ENCODE measurements around the gene CD300LB.
"Not testable (repeated sequence)": the region's sequence is repeated elsewhere in the genome, so short reads cannot be mapped to it uniquely, and the experiment has no call there.

Gene CD300LB

GRCh38 chr17:74531231-74531761, at the start of gene CD300LB:
CD300LB (minus strand) TSS chr17:74531475; CDS start chr17:74531350, 125 bp downstream.
- H3K4me1 Mint-ChIP-seq: peaks cover 13% of the 10 kb centered on the region
- peaks cover 35% of the 10 kb centered on the region for H3K27me3 Mint-ChIP-seq
- no peak for ATAC-seq
- peak in 1 of 2 donors; percentile 5 for DNase-seq
- H3K27ac Mint-ChIP-seq: no peak within 1 kb of the TSS
- peak within 1 kb of the TSS in 1 of 2 donors; percentile 1 for H3K4me3 Mint-ChIP-seq
- H3K9me3 Mint-ChIP-seq: no peaks in the 10 kb centered on the region

- no peaks in the 10 kb centered on the region for H3K27me3 Mint-ChIP-seq
- ATAC-seq (no peak), DNase-seq (no peak)
- H3K9me3 Mint-ChIP-seq: peaks cover 8 to 19% of the 10 kb centered on the region in 2 donors
- H3K27ac Mint-ChIP-seq: peak overlapping the region in 1 of 2 donors; percentile 69
- no peak overlapping the region for H3K4me3 Mint-ChIP-seq
- peaks cover 20% of the 10 kb centered on the region for H3K4me1 Mint-ChIP-seq
These were observed 48.6 kb upstream of the CD300LB start for GRCh38 chr17:74579900-74580299.

- DNase-seq (no peak), ATAC-seq (no peak)
- Mint-ChIP-seq H3K9me3 (peaks cover 8 to 19% of the 10 kb centered on the region in 2 donors), H3K27me3 (peaks cover 6% of the 10 kb centered on the region), H3K27ac (no peak overlapping the region), H3K4me3 (no peak overlapping the region), H3K4me1 (peaks cover 20% of the 10 kb centered on the region)
These were observed 47.7 kb upstream of the CD300LB start for GRCh38 chr17:74578979-74579378.

- H3K4me1 Mint-ChIP-seq: peaks cover 7% of the 10 kb centered on the region
- peaks cover 0 to 7% of the 10 kb centered on the region in 2 donors for H3K9me3 Mint-ChIP-seq
These were observed 43.3 kb upstream of the CD300LB start for GRCh38 chr17:74574489-74575142.

GRCh38 chr17:74573635-74574034, 42.4 kb upstream of the CD300LB start:
- peaks cover 25% of the 10 kb centered on the region for H3K27me3 Mint-ChIP-seq
- not testable (repeated sequence) for ATAC-seq, H3K9me3 Mint-ChIP-seq, H3K27ac Mint-ChIP-seq, DNase-seq, H3K4me1 Mint-ChIP-seq, H3K4me3 Mint-ChIP-seq

More at GRCh38 chr17:74574489-74575142, 43.3 kb upstream of the CD300LB start:
- DNase-seq (no peak), ATAC-seq (no peak)
- Mint-ChIP-seq H3K27me3 (peaks cover 16% of the 10 kb centered on the region), H3K27ac (no peak overlapping the region), H3K4me3 (no peak overlapping the region)

- DNase-seq (no peak), ATAC-seq (no peak)
- H3K27me3 Mint-ChIP-seq: peaks cover 30% of the 10 kb centered on the region
- peaks cover 9% of the 10 kb centered on the region for H3K4me1 Mint-ChIP-seq
- H3K4me3 Mint-ChIP-seq: no peak overlapping the region
- H3K9me3 Mint-ChIP-seq: no peaks in the 10 kb centered on the region
- no peak overlapping the region for H3K27ac Mint-ChIP-seq
These were observed 41.9 kb upstream of the CD300LB start for GRCh38 chr17:74573169-74573568.

- DNase-seq (no peak), ATAC-seq (no peak)
- peaks cover 41% of the 10 kb centered on the region for H3K27me3 Mint-ChIP-seq
- H3K27ac Mint-ChIP-seq: no peak overlapping the region
- no peak overlapping the region for H3K4me3 Mint-ChIP-seq
- no peaks in the 10 kb centered on the region for H3K9me3 Mint-ChIP-seq
- peaks cover 9% of the 10 kb centered on the region for H3K4me1 Mint-ChIP-seq
These were observed 40.5 kb upstream of the CD300LB start for GRCh38 chr17:74571621-74572270.

- ATAC-seq: peak; percentile 66
- Mint-ChIP-seq H3K27me3 (peaks cover 39% of the 10 kb centered on the region), H3K27ac (no peak overlapping the region), H3K9me3 (no peaks in the 10 kb centered on the region), H3K4me3 (no peak overlapping the region), H3K4me1 (peaks cover 9% of the 10 kb centered on the region)
- peak in 1 of 2 donors; percentile 18 for DNase-seq
These were observed 38.0 kb upstream of the CD300LB start for GRCh38 chr17:74569020-74570003.

GRCh38 chr17:74568106-74568873, 37.0 kb upstream of the CD300LB start:
- peaks cover 34% of the 10 kb centered on the region for H3K27me3 Mint-ChIP-seq
- ATAC-seq (no peak), DNase-seq (no peak)
- H3K27ac Mint-ChIP-seq: no peak overlapping the region
- no peak overlapping the region for H3K4me3 Mint-ChIP-seq
- H3K4me1 Mint-ChIP-seq: peaks cover 9% of the 10 kb centered on the region
- H3K9me3 Mint-ChIP-seq: no peaks in the 10 kb centered on the region

GRCh38 chr17:74567397-74567796, 36.1 kb upstream of the CD300LB start, which contains the start of gene CD300H:
CD300H (minus strand) TSS chr17:74567509.
- DNase-seq (no peak), ATAC-seq (no peak)
- Mint-ChIP-seq H3K27me3 (peaks cover 34% of the 10 kb centered on the region), H3K4me1 (peaks cover 9% of the 10 kb centered on the region), H3K27ac (no peak within 1 kb of the TSS), H3K9me3 (no peaks in the 10 kb centered on the region), H3K4me3 (no peak within 1 kb of the TSS)

GRCh38 chr17:74566132-74566753, 35.0 kb upstream of the CD300LB start:
- no peak overlapping the region for H3K27ac Mint-ChIP-seq
- no peaks in the 10 kb centered on the region for H3K9me3 Mint-ChIP-seq
- no peak overlapping the region for H3K4me3 Mint-ChIP-seq
- ATAC-seq (peak; percentile 47), DNase-seq (peak in 1 of 2 donors; percentile 32)
- peaks cover 16% of the 10 kb centered on the region for H3K4me1 Mint-ChIP-seq
- H3K27me3 Mint-ChIP-seq: peaks cover 34% of the 10 kb centered on the region

- DNase-seq (no peak), ATAC-seq (no peak)
- peak overlapping the region in 1 of 2 donors; percentile 16 for H3K27ac Mint-ChIP-seq
- peaks cover 27% of the 10 kb centered on the region for H3K27me3 Mint-ChIP-seq
- no peak overlapping the region for H3K4me3 Mint-ChIP-seq
- no peaks in the 10 kb centered on the region for H3K9me3 Mint-ChIP-seq
- H3K4me1 Mint-ChIP-seq: peaks cover 18% of the 10 kb centered on the region
These were observed 33.9 kb upstream of the CD300LB start for GRCh38 chr17:74565126-74565525.

- Mint-ChIP-seq H3K4me1 (peaks cover 19% of the 10 kb centered on the region), H3K4me3 (no peak overlapping the region), H3K9me3 (no peaks in the 10 kb centered on the region), H3K27ac (peak overlapping the region in 1 of 2 donors; percentile 6), H3K27me3 (peaks cover 13% of the 10 kb centered on the region)
- no peak for ATAC-seq
- no peak for DNase-seq
These were observed 32.1 kb upstream of the CD300LB start for GRCh38 chr17:74563358-74563757.

- Mint-ChIP-seq H3K9me3 (peaks cover 0 to 1% of the 10 kb centered on the region in 2 donors), H3K27ac (no peak overlapping the region), H3K4me3 (no peak overlapping the region), H3K4me1 (peaks cover 19% of the 10 kb centered on the region), H3K27me3 (no peaks in the 10 kb centered on the region)
- ATAC-seq (no peak), DNase-seq (no peak)
These were observed 30.3 kb upstream of the CD300LB start for GRCh38 chr17:74561586-74561985.

Measured in stimulated activated naive CD8-positive, alpha-beta T cell treated with anti-CD3 and anti-CD28 coated beads, Interleukin-15, amount 100 ng/mL, for 72 hours (primary cell).